ENCODE results near the gene RASGRP4. TPM values are rescaled to one million over a fixed set of nuclear protein-coding genes. Genes with fewer than 3 reads are reported as not detected.

Gene RASGRP4
- polyA plus RNA-seq, 1 donor (not counting 4 experiments of a cell fraction or from before 2014, with no cell fraction given) = not detected

- H4K20me1 ChIP-seq (ENCODE audit: control insufficient read depth, extremely low read depth, insufficient read depth, low read length) = no peaks in the 10 kb centered on the region
- dilution Hi-C loops (cut with MboI; ENCODE audit: extremely low pct_ligation_motif_present, low sequenced_read_pairs) = no loop called here
- no peaks in the 10 kb centered on the region for H3K27me3 ChIP-seq (ENCODE audit: control insufficient read depth, extremely low read depth, insufficient read depth, low read length)
- peaks cover 4% of the 10 kb centered on the region for H3K4me1 ChIP-seq (ENCODE audit: control insufficient read depth, extremely low read depth, insufficient read depth, low read length)
- no peak overlapping the region for H3K27ac ChIP-seq (ENCODE audit: control insufficient read depth, insufficient read depth, low read length)
- TF ChIP-seq CTCF (optimal IDR thresholded peaks at IDR 0.05 in 1 of 3, IDR thresholded peaks at IDR 0.05 in 1 of 3, conservative IDR thresholded peaks at IDR 0.05 in 1 of 3; ENCODE audit: extremely low read depth in 1 of 3, insufficient read depth in 2 of 3, low read length in 3 of 3) = no peak
- peak; percentile 3 for TF ChIP-seq EZH2 (IDR thresholded peaks at IDR 0.05; ENCODE audit: low read length)
- H2AFZ ChIP-seq (ENCODE audit: control insufficient read depth, low read length) = no peak overlapping the region
- H3K9me1 ChIP-seq (ENCODE audit: control insufficient read depth, extremely low read depth, insufficient read depth, low read length) = no peaks in the 10 kb centered on the region
- peak overlapping the region in 1 of 3 experiments; percentile 15 for H3K4me3 ChIP-seq (ENCODE audit: control insufficient read depth in 2 of 3, extremely low read depth in 1 of 3, insufficient read depth in 2 of 3, low read depth in 1 of 3, low read length in 3 of 3)
- DNase-seq (ENCODE audit: low read depth, low spot score) (no peak), FAIRE-seq (no peak)
- H3K4me2 ChIP-seq (ENCODE audit: control insufficient read depth, extremely low read depth, insufficient read depth, low read depth, low read length) = peak overlapping the region; percentile 41
- no peaks in the 10 kb centered on the region for H3K9me3 ChIP-seq (ENCODE audit: control insufficient read depth, low read depth, low read length)
- no peaks in the 10 kb centered on the region for H3K79me2 ChIP-seq (ENCODE audit: control insufficient read depth, insufficient read depth, low read length)
- peaks cover 5 to 6% of the 10 kb centered on the region in 2 experiments for H3K36me3 ChIP-seq (ENCODE audit: control insufficient read depth in 2 of 2, extremely low read depth in 1 of 2, insufficient read depth in 2 of 2, low read length in 2 of 2)
- no peak overlapping the region for H3K9ac ChIP-seq (ENCODE audit: control insufficient read depth, extremely low read depth, insufficient read depth, low read length)
Observed at GRCh38 chr19:38395381-38396114, 30.5 kb downstream of the RASGRP4 start.

GRCh38 chr19:38394488-38394887 is 31.5 kb downstream of the RASGRP4 start:
- H3K79me2 ChIP-seq (ENCODE audit: control insufficient read depth, insufficient read depth, low read length) = peaks cover 2% of the 10 kb centered on the region

More at GRCh38 chr19:38394488-38394887, 31.5 kb downstream of the RASGRP4 start:
- FAIRE-seq (no peak), DNase-seq (ENCODE audit: low read depth, low spot score) (no peak)
- Histone ChIP-seq H3K9me1 (ENCODE audit: control insufficient read depth, extremely low read depth, insufficient read depth, low read length) (peaks cover 2% of the 10 kb centered on the region), H3K27ac (ENCODE audit: control insufficient read depth, insufficient read depth, low read length) (no peak overlapping the region), H3K4me3 (ENCODE audit: control insufficient read depth in 2 of 3, extremely low read depth in 1 of 3, insufficient read depth in 2 of 3, low read depth in 1 of 3, low read length in 3 of 3) (peak overlapping the region in 1 of 3 experiments; percentile 15), H3K9ac (ENCODE audit: control insufficient read depth, extremely low read depth, insufficient read depth, low read length) (no peak overlapping the region), H3K4me2 (ENCODE audit: control insufficient read depth, extremely low read depth, insufficient read depth, low read depth, low read length) (peak overlapping the region; percentile 41), H3K36me3 (ENCODE audit: control insufficient read depth in 2 of 2, extremely low read depth in 1 of 2, insufficient read depth in 2 of 2, low read length in 2 of 2) (peaks cover 5 to 6% of the 10 kb centered on the region in 2 experiments), H4K20me1 (ENCODE audit: control insufficient read depth, extremely low read depth, insufficient read depth, low read length) (no peaks in the 10 kb centered on the region), H3K27me3 (ENCODE audit: control insufficient read depth, extremely low read depth, insufficient read depth, low read length) (no peaks in the 10 kb centered on the region), H3K4me1 (ENCODE audit: control insufficient read depth, extremely low read depth, insufficient read depth, low read length) (peaks cover 4% of the 10 kb centered on the region), H3K9me3 (ENCODE audit: control insufficient read depth, low read depth, low read length) (no peaks in the 10 kb centered on the region), H2AFZ (ENCODE audit: control insufficient read depth, low read length) (no peak overlapping the region)
- dilution Hi-C loops (cut with MboI; ENCODE audit: extremely low pct_ligation_motif_present, low sequenced_read_pairs) = no loop called here
- no peak for TF ChIP-seq EZH2 (IDR thresholded peaks at IDR 0.05; ENCODE audit: low read length)
- no peak for TF ChIP-seq CTCF (optimal IDR thresholded peaks at IDR 0.05 in 1 of 3, IDR thresholded peaks at IDR 0.05 in 1 of 3, conservative IDR thresholded peaks at IDR 0.05 in 1 of 3; ENCODE audit: extremely low read depth in 1 of 3, insufficient read depth in 2 of 3, low read length in 3 of 3)

All from keratinocyte (primary cell).